BLaER1 (cell line): ENCODE results near the gene ARSI.
A peak's percentile ranks its signal among the peaks of the same experiment; 100 is the strongest.

Source experiments
- H3K27ac ChIP-seq: shearing (Covaris generic); formaldehyde crosslinking; 2 replicates; pipeline ENCODE4 v1.8.1; 2022
- H3K27me3 ChIP-seq: shearing (Covaris generic); formaldehyde crosslinking; 2 replicates; pipeline ENCODE4 v1.8.1; 2022
- H3K36me3 ChIP-seq: shearing (Covaris generic); formaldehyde crosslinking; 2 replicates; pipeline ENCODE4 v1.8.1; 2022
- H3K4me1 ChIP-seq: shearing (Covaris generic); formaldehyde crosslinking; 2 replicates; pipeline ENCODE4 v1.8.1; 2022
- H3K4me2 ChIP-seq: shearing (Covaris generic); formaldehyde crosslinking; 2 replicates; pipeline ENCODE4 v1.8.1; 2022
- H3K4me3 ChIP-seq: shearing (Covaris generic); formaldehyde crosslinking; 2 replicates; pipeline ENCODE4 v1.8.1; 2022
- H3K9ac ChIP-seq: shearing (Covaris generic); formaldehyde crosslinking; 2 replicates; pipeline ENCODE4 v1.8.1; 2022
- H3K9me3 ChIP-seq: shearing (Covaris generic); formaldehyde crosslinking; 2 replicates; pipeline ENCODE4 v1.8.1; 2022
- H4K20me1 ChIP-seq: shearing (Covaris generic); formaldehyde crosslinking; 2 replicates; pipeline ENCODE4 v1.8.1; 2022
- Cebpa-rat ChIP-seq: shearing (Covaris generic); IDR thresholded peaks from 2 replicates; pipeline ENCODE4 v1.8.1; 2022

ARSI gene

GRCh38 chr5:150309886-150310239 lies 7.2 kb upstream of the ARSI start:
- Histone ChIP-seq H4K20me1 (no peaks in the 10 kb centered on the region), H3K36me3 (no peaks in the 10 kb centered on the region), H3K9ac (no peak overlapping the region), H3K27ac (no peak overlapping the region), H3K4me2 (peak overlapping the region; percentile 62), H3K4me1 (peaks cover 26% of the 10 kb centered on the region), H3K27me3 (no peaks in the 10 kb centered on the region), H3K9me3 (no peaks in the 10 kb centered on the region), H3K4me3 (no peak overlapping the region)
- TF ChIP-seq Cebpa-rat = no peak

- no peaks in the 10 kb centered on the region for H4K20me1 ChIP-seq
- H3K4me2 ChIP-seq = peak overlapping the region; percentile 62
- H3K27ac ChIP-seq = no peak overlapping the region
- H3K4me1 ChIP-seq = peaks cover 26% of the 10 kb centered on the region
- no peaks in the 10 kb centered on the region for H3K27me3 ChIP-seq
- no peak overlapping the region for H3K4me3 ChIP-seq
- H3K36me3 ChIP-seq = no peaks in the 10 kb centered on the region
- TF ChIP-seq Cebpa-rat = no peak
- no peak overlapping the region for H3K9ac ChIP-seq
- H3K9me3 ChIP-seq = no peaks in the 10 kb centered on the region
Measured at GRCh38 chr5:150309101-150309885, 6.6 kb upstream of the ARSI start.

GRCh38 chr5:150307617-150308426 lies 5.1 kb upstream of the ARSI start:
- H3K36me3 ChIP-seq = no peaks in the 10 kb centered on the region
- H3K4me1 ChIP-seq = peaks cover 16% of the 10 kb centered on the region
- no peak for TF ChIP-seq Cebpa-rat
- H3K4me2 ChIP-seq = no peak overlapping the region
- H3K27ac ChIP-seq = no peak overlapping the region
- H3K4me3 ChIP-seq = no peak overlapping the region
- no peaks in the 10 kb centered on the region for H3K9me3 ChIP-seq
- no peaks in the 10 kb centered on the region for H4K20me1 ChIP-seq
- no peak overlapping the region for H3K9ac ChIP-seq
- H3K27me3 ChIP-seq = peaks cover 12% of the 10 kb centered on the region

- no peak overlapping the region for H3K4me3 ChIP-seq
- H3K36me3 ChIP-seq = no peaks in the 10 kb centered on the region
- peaks cover 16% of the 10 kb centered on the region for H3K4me1 ChIP-seq
- no peaks in the 10 kb centered on the region for H4K20me1 ChIP-seq
- no peak for TF ChIP-seq Cebpa-rat
- H3K9ac ChIP-seq = no peak overlapping the region
- peaks cover 23% of the 10 kb centered on the region for H3K27me3 ChIP-seq
- H3K4me2 ChIP-seq = no peak overlapping the region
- H3K9me3 ChIP-seq = no peaks in the 10 kb centered on the region
- no peak overlapping the region for H3K27ac ChIP-seq
Measured at GRCh38 chr5:150306775-150307174, 4.1 kb upstream of the ARSI start.

GRCh38 chr5:150305557-150305956 lies 2.9 kb upstream of the ARSI start:
- H3K4me1 ChIP-seq = peaks cover 15% of the 10 kb centered on the region
- H3K36me3 ChIP-seq = no peaks in the 10 kb centered on the region
- H3K27me3 ChIP-seq = peaks cover 29% of the 10 kb centered on the region
- no peak overlapping the region for H3K4me2 ChIP-seq
- no peak for TF ChIP-seq Cebpa-rat
- no peak overlapping the region for H3K4me3 ChIP-seq
- no peak overlapping the region for H3K27ac ChIP-seq
- no peaks in the 10 kb centered on the region for H3K9me3 ChIP-seq
- H3K9ac ChIP-seq = no peak overlapping the region
- no peaks in the 10 kb centered on the region for H4K20me1 ChIP-seq

GRCh38 chr5:150305095-150305494 lies 2.4 kb upstream of the ARSI start:
- Histone ChIP-seq H3K36me3 (no peaks in the 10 kb centered on the region), H3K4me1 (peaks cover 11% of the 10 kb centered on the region), H4K20me1 (no peaks in the 10 kb centered on the region), H3K27me3 (peaks cover 29% of the 10 kb centered on the region), H3K27ac (no peak overlapping the region), H3K4me2 (no peak overlapping the region), H3K4me3 (no peak overlapping the region), H3K9me3 (no peaks in the 10 kb centered on the region), H3K9ac (no peak overlapping the region)
- no peak for TF ChIP-seq Cebpa-rat

- Histone ChIP-seq H3K9me3 (no peaks in the 10 kb centered on the region), H3K36me3 (no peaks in the 10 kb centered on the region), H4K20me1 (no peaks in the 10 kb centered on the region), H3K27me3 (peaks cover 29% of the 10 kb centered on the region), H3K4me3 (no peak overlapping the region), H3K4me2 (no peak overlapping the region), H3K9ac (no peak overlapping the region), H3K4me1 (peaks cover 6% of the 10 kb centered on the region), H3K27ac (no peak overlapping the region)
- no peak for TF ChIP-seq Cebpa-rat
Measured at GRCh38 chr5:150304481-150305081, 1.9 kb upstream of the ARSI start.

- Histone ChIP-seq H3K9ac (no peak overlapping the region), H3K27ac (no peak overlapping the region), H3K4me3 (no peak overlapping the region), H3K9me3 (no peaks in the 10 kb centered on the region), H3K36me3 (no peaks in the 10 kb centered on the region), H3K4me2 (no peak overlapping the region), H3K27me3 (peaks cover 29% of the 10 kb centered on the region), H3K4me1 (no peaks in the 10 kb centered on the region), H4K20me1 (no peaks in the 10 kb centered on the region)
- TF ChIP-seq Cebpa-rat = no peak
Measured at GRCh38 chr5:150303660-150304386, 1.1 kb upstream of the ARSI start.

GRCh38 chr5:150303070-150303615 lies 438 bp upstream of the ARSI start:
- H3K4me3 ChIP-seq = no peak overlapping the region

More at GRCh38 chr5:150303070-150303615, 438 bp upstream of the ARSI start:
- Histone ChIP-seq H3K9ac (no peak overlapping the region), H3K4me1 (no peaks in the 10 kb centered on the region), H3K27me3 (peaks cover 29% of the 10 kb centered on the region), H3K36me3 (no peaks in the 10 kb centered on the region), H4K20me1 (no peaks in the 10 kb centered on the region), H3K9me3 (no peaks in the 10 kb centered on the region), H3K4me2 (no peak overlapping the region), H3K27ac (no peak overlapping the region)
- no peak for TF ChIP-seq Cebpa-rat
